ENCODE measurements around the gene TRAF2. TPM values are rescaled to one million over a fixed set of nuclear protein-coding genes. Genes with fewer than 3 reads are reported as not detected.

TRAF2 gene
- total and polyA plus RNA-seq, 2 donors (not counting 3 experiments of a cell fraction or from before 2014, with no cell fraction given), result 10.9 to 23.1 TPM

DNA sequence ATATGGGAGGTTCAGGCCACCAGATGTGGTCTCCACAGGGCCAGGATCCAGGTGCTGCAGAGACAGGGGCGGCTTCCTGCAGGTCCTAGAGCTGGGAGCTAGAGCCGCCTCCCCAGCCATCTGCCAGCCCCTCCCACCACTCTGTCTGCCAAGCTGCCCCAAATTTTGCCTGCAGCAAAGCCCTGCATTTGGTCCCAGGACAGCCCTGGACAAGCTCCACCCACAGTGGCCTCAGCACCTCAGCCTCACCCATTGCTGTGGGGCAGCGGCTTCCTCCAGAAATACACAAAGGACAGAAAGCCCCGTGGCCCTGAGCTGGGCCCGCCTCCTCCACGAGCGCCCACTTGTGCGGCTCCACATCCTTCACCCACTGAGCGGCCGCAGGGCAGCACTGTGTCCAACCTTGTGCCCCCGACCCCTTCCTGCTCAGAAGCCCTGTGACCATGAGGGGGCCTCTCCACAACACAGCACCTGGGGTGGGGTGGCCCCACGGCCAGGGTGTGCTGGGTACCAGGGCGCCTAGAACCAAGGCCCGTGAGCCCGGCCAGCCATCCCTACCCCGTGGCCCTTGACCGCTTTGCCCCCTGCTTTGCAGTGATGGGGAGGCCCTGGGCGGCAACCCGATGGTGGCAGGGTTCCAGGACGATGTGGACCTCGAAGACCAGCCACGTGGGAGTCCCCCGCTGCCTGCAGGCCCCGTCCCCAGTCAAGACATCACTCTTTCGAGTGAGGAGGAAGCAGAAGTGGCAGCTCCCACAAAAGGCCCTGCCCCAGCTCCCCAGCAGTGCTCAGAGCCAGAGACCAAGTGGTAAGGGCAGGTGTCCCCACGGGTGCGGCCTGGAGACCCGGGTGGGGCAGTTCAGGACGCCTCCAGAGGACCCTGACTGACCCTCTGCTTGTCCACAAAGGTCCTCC lies 47.7 kb upstream of the TRAF2 start:
- POLR2A ChIA-PET, result no interaction called here

More for the DNA sequence above, 47.7 kb upstream of the TRAF2 start:
- Histone ChIP-seq H3K79me2 (ENCODE audit: control insufficient read depth, insufficient read depth, low read length) (no peaks in the 10 kb centered on the region), H3K27me3 (ENCODE audit: control insufficient read depth in 2 of 2, insufficient read depth in 2 of 2, low read length in 2 of 2) (no peaks in the 10 kb centered on the region), H3K4me1 (ENCODE audit: control insufficient read depth, extremely low read depth, insufficient read depth, low read length) (peaks cover 3% of the 10 kb centered on the region), H4K20me1 (replicated peaks; ENCODE audit: control insufficient read depth, extremely low read depth, insufficient read depth, low read length) (no peaks in the 10 kb centered on the region), H2AFZ (ENCODE audit: low read depth, low read length) (no peak overlapping the region), H3K9me1 (replicated peaks; ENCODE audit: control insufficient read depth, extremely low read depth, insufficient read depth, low read length) (no peaks in the 10 kb centered on the region), H3K9me3 (replicated peaks; ENCODE audit: control insufficient read depth, insufficient read depth, low read length) (no peaks in the 10 kb centered on the region), H3K27ac (ENCODE audit: insufficient read depth, low read depth, low read length) (no peak overlapping the region), H3K36me3 (ENCODE audit: control insufficient read depth in 2 of 2, extremely low read depth in 1 of 2, insufficient read depth in 2 of 2, low read length in 2 of 2) (peaks cover 0 to 13% of the 10 kb centered on the region in 2 experiments), H3K4me2 (ENCODE audit: insufficient read depth, low read length) (no peak overlapping the region), H3K9ac (replicated peaks; ENCODE audit: extremely low read depth, insufficient read depth, low read length) (no peak overlapping the region), H3K4me3 (replicated peaks in 1 of 3; ENCODE audit: insufficient read depth in 1 of 3, low read depth in 1 of 3, low read length in 3 of 3) (no peak overlapping the region)
- CTCF ChIA-PET, result no interaction called here
- dilution Hi-C loops (cut with MboI; ENCODE audit: extremely low pct_ligation_motif_present, low sequenced_read_pairs) (no loop called here), intact Hi-C loops (cut with micrococcal nuclease) (no loop called here)
- FAIRE-seq (no peak), DNase-seq (ENCODE audit: low read depth, low spot score) (no peak)
- no TSS peak for BruUV-seq (replicated peaks)
- no peak for TF ChIP-seq EZH2 (IDR thresholded peaks at IDR 0.05; ENCODE audit: borderline replicate concordance, low read depth, low read length, severe bottlenecking)
- TF ChIP-seq, protein P1, sequence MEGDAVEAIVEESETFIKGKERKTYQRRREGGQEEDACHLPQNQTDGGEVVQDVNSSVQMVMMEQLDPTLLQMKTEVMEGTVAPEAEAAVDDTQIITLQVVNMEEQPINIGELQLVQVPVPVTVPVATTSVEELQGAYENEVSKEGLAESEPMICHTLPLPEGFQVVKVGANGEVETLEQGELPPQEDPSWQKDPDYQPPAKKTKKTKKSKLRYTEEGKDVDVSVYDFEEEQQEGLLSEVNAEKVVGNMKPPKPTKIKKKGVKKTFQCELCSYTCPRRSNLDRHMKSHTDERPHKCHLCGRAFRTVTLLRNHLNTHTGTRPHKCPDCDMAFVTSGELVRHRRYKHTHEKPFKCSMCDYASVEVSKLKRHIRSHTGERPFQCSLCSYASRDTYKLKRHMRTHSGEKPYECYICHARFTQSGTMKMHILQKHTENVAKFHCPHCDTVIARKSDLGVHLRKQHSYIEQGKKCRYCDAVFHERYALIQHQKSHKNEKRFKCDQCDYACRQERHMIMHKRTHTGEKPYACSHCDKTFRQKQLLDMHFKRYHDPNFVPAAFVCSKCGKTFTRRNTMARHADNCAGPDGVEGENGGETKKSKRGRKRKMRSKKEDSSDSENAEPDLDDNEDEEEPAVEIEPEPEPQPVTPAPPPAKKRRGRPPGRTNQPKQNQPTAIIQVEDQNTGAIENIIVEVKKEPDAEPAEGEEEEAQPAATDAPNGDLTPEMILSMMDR (IDR thresholded peaks at IDR 0.05; ENCODE audit: extremely low read depth in 1 of 2, insufficient read depth in 1 of 2, low read depth in 1 of 2, low read length in 2 of 2), result no peak
- no peak for TF ChIP-seq JUN (IDR thresholded peaks at IDR 0.05; ENCODE audit: borderline replicate concordance, insufficient read depth, insufficient read length, low read depth)
